MCF 10A (cell line): Measurements from ENCODE around the gene PPFIBP2. TPM values are rescaled to one million over a fixed set of nuclear protein-coding genes. Genes with fewer than 3 reads are reported as not detected.

Experiments
- BruUV-seq: library from RNA; stranded (reverse); fragments of 400-500 nt; replicated peaks from 2 replicates; lab custom pipeline; 2021; lab: Mats Ljungman, UMichigan
- CTCF ChIA-PET: fragments of 300-600 bp; sonication (Branson Sonifier 250); formaldehyde crosslinking; extraction: SDS; loops from one replicate; lab custom pipeline; 2021; ENCODE audit warnings: antibody characterized with exemption, inconsistent platforms; lab: Yijun Ruan, JAX
- POLR2A ChIA-PET: fragments of 300-600, 350-650 bp; sonication (Branson Sonifier 250); formaldehyde crosslinking; extraction: SDS; loops from one replicate; lab custom pipeline; 2020; ENCODE audit warnings: antibody characterized with exemption, inconsistent platforms; lab: Yijun Ruan, JAX
- DNase-seq: peaks from one replicate; pipeline ENCODE4 v3.0.0-alpha.2; 2018; ENCODE audit not compliant: unreplicated experiment
- H3K27ac Mint-ChIP-seq: one replicate; pipeline ENCODE4 v1.8.0; 2022; ENCODE audit warnings: mild to moderate bottlenecking, low read depth, mixed read lengths; ENCODE audit not compliant: unreplicated experiment
- H3K27me3 Mint-ChIP-seq: one replicate; pipeline ENCODE4 v1.8.0; 2022; ENCODE audit warnings: mixed read lengths; ENCODE audit not compliant: insufficient read depth, unreplicated experiment
- H3K36me3 Mint-ChIP-seq: one replicate; pipeline ENCODE4 v1.8.0; 2022; ENCODE audit warnings: mild to moderate bottlenecking, moderate library complexity, mixed read lengths; ENCODE audit not compliant: insufficient read depth, unreplicated experiment
- H3K4me1 Mint-ChIP-seq: one replicate; pipeline ENCODE4 v1.8.0; 2022; ENCODE audit warnings: mixed read lengths; ENCODE audit not compliant: insufficient read depth, unreplicated experiment
- H3K4me3 Mint-ChIP-seq: one replicate; pipeline ENCODE4 v1.8.0; 2022; ENCODE audit warnings: mild to moderate bottlenecking, moderate library complexity, mixed read lengths; ENCODE audit not compliant: unreplicated experiment
- H3K9me3 Mint-ChIP-seq: one replicate; pipeline ENCODE4 v1.8.0; 2022; ENCODE audit warnings: mixed read lengths; ENCODE audit not compliant: unreplicated experiment
- CTCF ChIP-seq: fragments of 200-600 bp; IDR thresholded peaks from one replicate; pipeline ENCODE4 v1.8.0; 2022; ENCODE audit warnings: antibody characterized with exemption, mild to moderate bottlenecking; ENCODE audit not compliant: unreplicated experiment
- intact Hi-C: fragments of 100-400 bp; cut with micrococcal nuclease; formaldehyde crosslinking; loops from 2 replicates; pipeline ENCODE4 v1.14.1; 2022
- total RNA-seq: library from RNA; stranded (reverse); gene quantifications from 2 replicates; pipeline ENCODE4 v1.2.3, GENCODE V29; 2022

The PPFIBP2 gene
- total RNA-seq, 1 experiment from 2014 or later = 3.5 TPM

GRCh38 chr11:7632211-7632610 is 118.4 kb downstream of the PPFIBP2 start:
- no TSS peak for BruUV-seq
- Mint-ChIP-seq H3K27me3 (no peaks in the 10 kb centered on the region), H3K4me1 (peaks cover 2% of the 10 kb centered on the region), H3K4me3 (no peak overlapping the region), H3K9me3 (no peaks in the 10 kb centered on the region), H3K27ac (no peak overlapping the region), H3K36me3 (peaks cover 6% of the 10 kb centered on the region)
- CTCF ChIA-PET = interaction anchor here (0.6 to 2.2 kb wide), 3 partner anchors 25 to 107 kb away, joined by 3 to 9 read pairs (median 7); no protein-coding TSS in a partner anchor
- TF ChIP-seq CTCF = no peak
- intact Hi-C loops = no loop called here
- no peak for DNase-seq
- POLR2A ChIA-PET = no interaction called here

DNA sequence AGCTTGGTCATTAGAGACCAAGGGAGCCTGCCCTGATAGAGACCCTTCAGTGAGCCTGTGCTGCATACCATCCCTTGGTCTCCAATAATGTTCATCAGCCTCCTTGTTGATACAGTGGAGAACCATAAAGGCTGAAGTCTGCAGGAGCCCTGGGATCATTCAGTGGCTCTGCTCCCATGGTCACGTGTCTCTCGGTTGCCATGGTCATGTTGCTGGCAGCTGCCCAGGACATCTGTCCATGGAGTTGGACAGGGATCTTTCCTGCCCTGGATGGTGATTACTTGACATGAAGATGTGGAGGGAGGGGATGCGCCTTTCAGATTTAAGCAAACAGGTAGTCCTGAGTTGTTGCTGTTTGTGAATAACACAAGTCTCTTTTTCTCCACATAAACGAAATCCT is 121.3 kb downstream of the PPFIBP2 start:
- Mint-ChIP-seq H3K4me1 (peaks cover 11% of the 10 kb centered on the region), H3K4me3 (no peak overlapping the region), H3K27ac (no peak overlapping the region), H3K9me3 (no peaks in the 10 kb centered on the region), H3K36me3 (peaks cover 6% of the 10 kb centered on the region), H3K27me3 (no peaks in the 10 kb centered on the region)
- intact Hi-C loops = no loop called here
- TF ChIP-seq CTCF = no peak
- CTCF ChIA-PET = interaction anchor here (6.1 to 7.3 kb wide), 2 partner anchors 22 to 64 kb away, joined by 37 to 53 read pairs; no protein-coding TSS in a partner anchor
- POLR2A ChIA-PET = no interaction called here
- no TSS peak for BruUV-seq
- DNase-seq = no peak

DNA sequence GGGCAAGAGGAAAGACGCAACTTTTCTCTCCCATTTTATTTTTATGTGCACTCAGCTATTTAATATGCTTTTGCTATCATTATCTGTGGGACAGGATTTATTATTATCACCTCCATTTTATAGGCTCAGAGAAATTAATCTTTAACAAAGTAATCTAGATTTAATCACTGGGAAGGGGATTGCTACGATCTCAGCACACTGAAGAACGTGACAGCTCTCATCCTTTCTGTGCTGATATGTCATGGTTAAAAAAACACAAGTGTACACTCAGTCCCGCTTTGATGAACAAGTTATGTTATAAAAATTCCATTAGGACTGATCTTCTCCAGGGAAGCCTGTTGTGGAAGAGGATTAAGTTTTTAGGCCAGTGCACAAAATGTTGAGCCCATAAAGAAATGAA is 121.9 kb downstream of the PPFIBP2 start:
- no TSS peak for BruUV-seq
- Mint-ChIP-seq H3K4me1 (peaks cover 11% of the 10 kb centered on the region), H3K27ac (no peak overlapping the region), H3K36me3 (peaks cover 5% of the 10 kb centered on the region), H3K9me3 (no peaks in the 10 kb centered on the region), H3K27me3 (no peaks in the 10 kb centered on the region), H3K4me3 (no peak overlapping the region)
- ChIA-PET POLR2A (no interaction called here), CTCF (interaction anchor here (6.1 to 7.3 kb wide), 2 partner anchors 21 to 64 kb away, joined by 37 to 53 read pairs; no protein-coding TSS in a partner anchor)
- intact Hi-C loops = no loop called here
- no peak for TF ChIP-seq CTCF
- DNase-seq = no peak

GRCh38 chr11:7636350-7636749 is 122.6 kb downstream of the PPFIBP2 start:
- no peaks in the 10 kb centered on the region for H3K36me3 Mint-ChIP-seq
- no peak overlapping the region for H3K4me3 Mint-ChIP-seq
- H3K9me3 Mint-ChIP-seq = no peaks in the 10 kb centered on the region
- DNase-seq = no peak
- ChIA-PET CTCF (interaction anchor here (0.6 to 7.3 kb wide), 4 partner anchors 21 to 1321 kb away, joined by 3 to 53 read pairs (median 20); no protein-coding TSS in a partner anchor), POLR2A (no interaction called here)
- peaks cover 11% of the 10 kb centered on the region for H3K4me1 Mint-ChIP-seq
- intact Hi-C loops = no loop called here
- TF ChIP-seq CTCF = no peak
- no TSS peak for BruUV-seq
- H3K27me3 Mint-ChIP-seq = no peaks in the 10 kb centered on the region
- H3K27ac Mint-ChIP-seq = no peak overlapping the region
